A549 treated with ZK216348 at 1 μM for 4 hours (cell line): ENCODE measurements around the gene SYT13. TPM values are rescaled to one million over a fixed set of nuclear protein-coding genes. Genes with fewer than 3 reads are reported as not detected.

ENCODE experiments used
- total RNA-seq: library from RNA; stranded (reverse); fragments of 200-300 nt; extraction: Qiagen RNA extraction; gene quantifications from 5 replicates; pipeline ENCODE4 v1.2.3, GENCODE V29; 2022; ENCODE audit warnings: low read depth

Gene SYT13, protein sequence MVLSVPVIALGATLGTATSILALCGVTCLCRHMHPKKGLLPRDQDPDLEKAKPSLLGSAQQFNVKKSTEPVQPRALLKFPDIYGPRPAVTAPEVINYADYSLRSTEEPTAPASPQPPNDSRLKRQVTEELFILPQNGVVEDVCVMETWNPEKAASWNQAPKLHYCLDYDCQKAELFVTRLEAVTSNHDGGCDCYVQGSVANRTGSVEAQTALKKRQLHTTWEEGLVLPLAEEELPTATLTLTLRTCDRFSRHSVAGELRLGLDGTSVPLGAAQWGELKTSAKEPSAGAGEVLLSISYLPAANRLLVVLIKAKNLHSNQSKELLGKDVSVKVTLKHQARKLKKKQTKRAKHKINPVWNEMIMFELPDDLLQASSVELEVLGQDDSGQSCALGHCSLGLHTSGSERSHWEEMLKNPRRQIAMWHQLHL
- 5.4 to 7.5 TPM (median 6.9 TPM) in 5 replicates for total RNA-seq

DNA sequence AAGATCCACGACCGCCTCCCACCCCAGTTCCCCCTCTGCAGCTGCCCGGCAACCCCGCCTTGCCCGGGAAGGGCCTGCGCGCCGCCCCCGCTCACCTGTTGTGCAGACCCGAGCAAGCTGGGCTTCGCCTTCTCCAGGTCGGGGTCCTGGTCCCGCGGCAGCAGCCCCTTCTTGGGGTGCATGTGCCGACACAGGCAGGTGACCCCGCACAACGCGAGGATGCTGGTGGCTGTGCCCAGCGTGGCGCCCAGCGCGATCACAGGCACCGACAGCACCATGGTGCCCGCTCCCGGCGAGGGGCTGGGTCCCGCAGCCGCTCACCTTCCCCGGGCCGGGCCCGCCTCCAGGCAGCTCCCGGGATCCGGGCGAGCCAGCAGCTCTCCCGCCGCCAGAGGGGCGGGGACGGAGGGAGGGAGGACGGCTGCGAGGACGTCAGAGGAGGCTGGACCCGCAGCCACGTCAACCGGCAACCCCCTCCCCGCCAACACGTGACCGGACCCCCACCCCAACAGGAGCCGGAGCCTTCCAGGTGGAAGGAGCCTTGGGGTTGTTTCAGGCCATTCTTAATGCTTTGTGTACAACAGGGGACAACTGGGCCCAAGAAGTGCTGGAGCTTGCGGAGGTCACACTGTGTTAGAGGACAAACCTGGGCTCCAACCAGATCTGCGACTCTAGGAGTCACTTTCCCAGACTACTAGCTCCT is at the start of gene SYT13:
Gene SYT13 (minus strand): TSS at position 412 of the 703 bp plus-strand sequence. CDS start 134 bp downstream, at position 278.

Other genes with a start within 250 kb of the SYT13 start
- gene PRDM11, start 139.7 kb downstream of the SYT13 start, total RNA-seq: 4.3 to 9.6 TPM (median 7.2 TPM) in 5 replicates